Spleen (tissue), 11 donors: Measurements from ENCODE around the gene ADGRA1. TPM values are rescaled to one million over a fixed set of nuclear protein-coding genes. Genes with fewer than 3 reads are reported as not detected.

Experiments
- DNase-seq: peaks from one replicate; pipeline ENCODE4 v3.0.0-alpha.2; 2020
- H3K27ac ChIP-seq, 8 donors: fragments of 200-600 bp; sonication (generic) in 7 of 8; 1 replicate in 4 of 8; 2 replicates in 4 of 8; pipeline versions ENCODE4 v1.5.0 to v1.8.0; 2016 to 2021; ENCODE audit warnings: inconsistent platforms in 4 of 8, mild to moderate bottlenecking in 4 of 8, moderate library complexity in 1 of 8
- H3K27me3 ChIP-seq, 7 donors: fragments of 200-600 bp; sonication (generic) in 6 of 7; replicated peaks in 1 of 7; 1 replicate in 4 of 7; 2 replicates in 3 of 7; pipeline versions ENCODE4 v1.5.0 to v1.8.0; 2016 to 2021; ENCODE audit warnings: inconsistent platforms in 3 of 7, mild to moderate bottlenecking in 1 of 7
- H3K36me3 ChIP-seq, 6 donors: fragments of 200-600 bp; sonication (generic) in 5 of 6; 1 replicate in 4 of 6; 2 replicates in 2 of 6; pipeline versions ENCODE4 v1.5.0 to v1.8.0; 2016 to 2021; ENCODE audit warnings: inconsistent platforms in 2 of 6
- H3K4me1 ChIP-seq, 6 donors: fragments of 200-600 bp; sonication (generic) in 5 of 6; 1 replicate in 3 of 6; 2 replicates in 3 of 6; pipeline versions ENCODE4 v1.5.0 to v1.8.0; 2016 to 2021; ENCODE audit warnings: inconsistent platforms in 3 of 6
- H3K4me3 ChIP-seq, 8 donors: fragments of 200-600 bp; sonication (generic) in 7 of 8; 1 replicate in 4 of 8; 2 replicates in 4 of 8; pipeline versions ENCODE4 v1.5.0 to v1.8.0; 2016 to 2021; ENCODE audit warnings: inconsistent platforms in 4 of 8, mild to moderate bottlenecking in 4 of 8, moderate library complexity in 2 of 8
- H3K9me3 ChIP-seq, 8 donors: fragments of 200-600 bp; sonication (generic) in 7 of 8; 1 replicate in 4 of 8; 2 replicates in 4 of 8; pipeline versions ENCODE4 v1.5.0 to v1.8.0; 2016 to 2021; ENCODE audit warnings: inconsistent platforms in 4 of 8
- CTCF ChIP-seq, 11 experiments: fragments of 200-600 bp in 7 of 11; fragments of 450-650 bp in 4 of 11; sonication (generic) in 4 of 11; IDR thresholded peaks in 8 of 11; conservative IDR thresholded peaks in 3 of 11; 1 replicate in 7 of 11; 2 replicates in 4 of 11; pipeline versions ENCODE4 v1.4.0 to v1.8.0; 2016 to 2021; ENCODE audit warnings: antibody characterized with exemption in 11 of 11, inconsistent platforms in 4 of 11, mild to moderate bottlenecking in 1 of 11
- POLR2A ChIP-seq, 3 donors: fragments of 450-650 bp; IDR thresholded peaks; one replicate each; pipeline ENCODE4 v1.5.1; 2017; ENCODE audit warnings: antibody characterized with exemption in 3 of 3, mild to moderate bottlenecking in 1 of 3
- POLR2AphosphoS5 ChIP-seq, 3 donors: sonication (generic); formaldehyde crosslinking; IDR thresholded peaks; one replicate each; pipeline ENCODE4 v1.5.1; 2017; ENCODE audit warnings: antibody characterized with exemption in 3 of 3
- WGBS, 5 donors: extraction: QIAGEN DNeasy Blood & Tissue Kit in 3 of 5; methylation state at CpG; one replicate each; pipeline versions ENCODE4 v1.1.5 to v1.1.7; 2013 to 2018; 5-methylcytosine and 5-hydroxymethylcytosine counted together
- intact Hi-C: fragments of 100-400 bp; cut with DNase I; formaldehyde crosslinking; loops from one replicate; pipeline ENCODE4 v1.15.0; 2023; ENCODE audit warnings: low total_unique reads
- polyA plus RNA-seq, 3 donors: library from polyadenylated mRNA; stranded (reverse); fragments of 200-250 nt; gene quantifications; one replicate each; pipeline ENCODE4 v1.2.1, GENCODE V29; 2013
- total RNA-seq, 7 donors: library from RNA; depleted of rRNA in 3 of 7; stranded (reverse); fragments of >200 nt in 3 of 7; fragmentation: NEBNext Ultra II Directional in 4 of 7; extraction: Animal tissue kit (Norgen Biotek cat#: 25700) in 4 of 7; gene quantifications; one replicate each; pipeline versions ENCODE4 v1.1.0 to v1.2.1, GENCODE V29; 2016 to 2021
- donor health status: healthy with polysubstance abuse.
- donor health status: DM: no; HTN: no; CAD: no; lungs with moderate emphysema.
- donor health status: DM: no; HTN: no; CAD: no.
- donor health status: Bipolar disorder and iron deficiency.
- donor health status: healthy.
- donor health status: DM: no; HTN: no; CAD: no.
- donor health status: DM: yes; HTN: yes; CAD: no.

Gene ADGRA1
- total and polyA plus RNA-seq, 10 donors: 0.02 to 0.34 (median 0.19) TPM; not detected in 6

DNA sequence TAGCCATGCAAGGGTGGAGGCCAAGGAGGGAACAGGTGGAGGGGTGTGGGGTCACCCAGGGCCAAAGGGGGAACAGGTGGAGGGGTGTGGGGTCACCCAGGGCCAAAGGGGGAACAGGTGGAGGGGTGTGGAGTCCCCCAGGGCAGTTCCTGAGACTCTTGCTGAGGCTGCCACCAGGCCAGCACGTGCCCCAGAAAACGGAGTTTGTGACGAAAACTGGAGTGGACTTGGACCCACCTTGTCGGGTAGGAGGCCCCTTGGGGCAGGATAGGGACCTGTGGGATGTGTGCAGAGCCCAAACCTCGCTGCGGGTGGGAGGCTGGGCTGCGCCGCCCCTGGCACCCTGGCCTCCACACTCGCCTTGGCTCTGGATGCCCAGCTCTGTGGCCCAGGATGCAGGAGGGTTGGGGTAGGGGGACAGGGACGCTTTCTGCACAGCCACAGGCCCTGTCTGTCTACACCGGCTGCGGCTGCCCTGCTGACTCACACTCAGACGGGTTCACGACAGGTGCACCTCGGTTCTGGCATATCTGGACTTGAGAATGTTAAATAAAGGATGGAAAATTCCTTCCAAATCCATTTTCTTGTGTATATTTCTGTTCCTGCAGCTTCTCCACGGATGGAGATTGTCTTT is 562 bp upstream of the ADGRA1 start:
- intact Hi-C loops: no loop called here
- DNase-seq: no peak
- H3K4me1 ChIP-seq: peaks cover 0 to 18% (median 10%) of the 10 kb centered on the region in 6 donors
- no peak overlapping the region for H3K27ac ChIP-seq
- H3K27me3 ChIP-seq: peaks cover 2 to 97% (median 59%) of the 10 kb centered on the region in 7 donors
- 43 to 49% (median 47%) methylated on average over 15 to 16 of the region's 16 CpGs for WGBS, 5 donors
- no peaks in the 10 kb centered on the region for H3K9me3 ChIP-seq
- TF ChIP-seq CTCF (IDR thresholded peaks at IDR 0.05 in 8 of 11, conservative IDR thresholded peaks at IDR 0.05 in 3 of 11) (no peak), POLR2AphosphoS5 (IDR thresholded peaks at IDR 0.05) (no peak), POLR2A (IDR thresholded peaks at IDR 0.05) (no peak)
- peak overlapping the region in 2 of 8 donors; percentile 16 to 54 for H3K4me3 ChIP-seq
- no peaks in the 10 kb centered on the region for H3K36me3 ChIP-seq

DNA sequence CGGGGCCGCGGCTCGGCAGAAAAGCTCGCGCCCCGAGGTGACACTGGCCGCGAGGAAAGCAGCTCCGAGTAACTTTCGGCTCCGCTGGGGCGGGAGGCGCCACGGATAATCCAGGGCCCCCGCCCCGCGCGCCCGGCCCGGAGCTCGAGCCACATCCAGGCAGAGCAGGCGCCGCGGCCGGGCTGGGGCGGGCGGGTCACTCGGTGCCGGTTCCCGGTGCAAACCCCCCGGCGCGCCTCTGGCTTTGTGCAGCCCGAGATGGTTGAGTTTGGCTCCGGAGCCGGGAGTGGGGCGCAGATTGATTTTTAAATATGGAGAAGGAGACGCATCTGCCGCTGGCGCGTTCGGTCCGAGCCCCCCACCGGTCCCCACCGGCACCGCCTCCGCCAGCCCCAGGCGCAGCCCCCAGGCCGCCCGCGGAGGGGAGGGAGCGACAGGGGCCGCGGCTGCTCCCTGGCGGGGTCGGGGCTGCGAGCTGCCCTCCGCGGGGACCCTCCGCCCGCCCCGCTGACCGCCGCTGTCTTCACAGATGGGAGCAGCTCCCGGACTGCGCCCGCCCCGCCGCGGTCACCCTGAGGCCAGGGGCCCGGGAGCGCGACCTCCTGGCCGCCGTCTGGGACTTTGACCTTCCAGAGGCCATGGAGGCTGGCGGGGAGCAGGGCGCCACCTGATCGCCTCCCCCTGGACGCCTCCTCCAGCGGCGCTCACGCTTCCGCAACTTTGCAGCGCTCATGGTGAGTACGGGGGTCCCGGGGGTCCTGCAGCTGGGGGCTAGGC is 643 bp downstream of the ADGRA1 start:
- 1 to 5% (median 3%) methylated on average over 38 to 87 of the region's 87 CpGs for WGBS, 5 donors
- DNase-seq: no peak
- peak overlapping the region in 4 of 8 donors; percentile 16 to 54 (median 28) for H3K4me3 ChIP-seq
- no peaks in the 10 kb centered on the region for H3K36me3 ChIP-seq
- peaks cover 0 to 18% (median 10%) of the 10 kb centered on the region in 6 donors for H3K4me1 ChIP-seq
- TF ChIP-seq POLR2AphosphoS5 (IDR thresholded peaks at IDR 0.05) (no peak), POLR2A (IDR thresholded peaks at IDR 0.05) (no peak), CTCF (IDR thresholded peaks at IDR 0.05 in 8 of 11, conservative IDR thresholded peaks at IDR 0.05 in 3 of 11) (no peak)
- H3K9me3 ChIP-seq: no peaks in the 10 kb centered on the region
- H3K27me3 ChIP-seq: peaks cover 2 to 85% (median 54%) of the 10 kb centered on the region in 7 donors
- no peak overlapping the region for H3K27ac ChIP-seq
- intact Hi-C loops: no loop called here

DNA sequence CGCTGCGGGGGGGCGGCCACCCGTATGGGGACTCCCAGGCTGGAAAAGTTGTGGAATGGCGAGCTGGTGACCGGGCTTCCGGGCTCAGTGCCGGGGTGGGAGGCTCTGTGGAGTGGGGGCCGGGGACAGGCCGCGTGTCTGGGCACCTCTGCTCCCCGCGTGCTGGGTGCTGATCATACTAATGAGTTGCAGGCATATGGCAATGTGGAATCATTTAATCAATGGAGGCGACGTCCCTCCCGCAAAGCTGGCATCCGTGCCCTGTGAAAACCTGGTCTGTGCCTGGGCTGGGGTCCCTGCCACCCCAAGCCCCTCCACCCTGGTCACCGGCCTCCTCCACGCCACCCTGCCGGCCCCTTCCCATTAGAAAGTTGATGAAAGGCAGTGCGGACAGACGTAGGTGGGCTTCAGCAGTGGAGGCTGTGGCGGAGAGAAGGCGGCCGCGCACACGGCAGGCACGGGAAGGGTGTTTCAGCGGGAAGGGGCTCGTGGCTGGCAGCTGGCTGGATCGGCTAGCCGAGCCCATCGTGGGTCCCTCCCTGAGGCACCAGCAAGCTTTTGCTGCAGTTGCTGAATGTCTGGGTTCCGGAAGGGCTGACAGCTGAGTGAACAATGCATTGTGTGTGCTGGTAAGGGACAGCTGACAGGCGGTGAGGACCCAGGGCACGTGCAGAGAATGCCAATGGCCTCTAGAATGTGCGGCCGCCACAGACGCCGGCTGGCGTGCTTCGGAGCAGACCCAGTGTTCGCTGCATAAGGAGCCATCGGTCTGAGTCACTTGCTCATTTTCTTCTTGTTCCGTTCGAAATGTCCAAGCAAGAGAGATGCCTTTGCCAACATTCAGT is 1.5 kb downstream of the ADGRA1 start:
- WGBS, 5 donors: 51 to 66% (median 61%) methylated on average over 33 to 46 of the region's 46 CpGs
- intact Hi-C loops: no loop called here

More for the DNA sequence above, 1.5 kb downstream of the ADGRA1 start:
- no peak for DNase-seq
- no peaks in the 10 kb centered on the region for H3K36me3 ChIP-seq
- H3K4me1 ChIP-seq: peaks cover 0 to 18% (median 10%) of the 10 kb centered on the region in 6 donors
- TF ChIP-seq CTCF (IDR thresholded peaks at IDR 0.05 in 8 of 11, conservative IDR thresholded peaks at IDR 0.05 in 3 of 11) (no peak), POLR2AphosphoS5 (IDR thresholded peaks at IDR 0.05) (no peak), POLR2A (IDR thresholded peaks at IDR 0.05) (no peak)
- no peak overlapping the region for H3K27ac ChIP-seq
- peaks cover 2 to 77% (median 54%) of the 10 kb centered on the region in 7 donors for H3K27me3 ChIP-seq
- no peak overlapping the region for H3K4me3 ChIP-seq
- H3K9me3 ChIP-seq: no peaks in the 10 kb centered on the region
